Liver (tissue), 9 donors: ENCODE measurements around the gene GARNL3. TPM values are rescaled to one million over a fixed set of nuclear protein-coding genes. Genes with fewer than 3 reads are reported as not detected.
A peak's percentile ranks its signal among the peaks of the same experiment; 100 is the strongest.

Experiments
- DNase-seq: peaks from one replicate; pipeline ENCODE4 v3.0.0-alpha.2; 2017; ENCODE audit warnings: low spot score
- H3K27ac ChIP-seq, 2 donors: one replicate each; pipeline ENCODE4 v1.7.0; 2013; ENCODE audit warnings: inconsistent platforms in 2 of 2, low read length in 2 of 2, control low read depth in 1 of 2, low read depth in 1 of 2, mild to moderate bottlenecking in 1 of 2
- H3K27me3 ChIP-seq, 4 donors: one replicate each; pipeline versions ENCODE4 v1.6.1 to v1.7.0; 2013; ENCODE audit warnings: low read length in 3 of 4, inconsistent platforms in 1 of 4, mild to moderate bottlenecking in 1 of 4, moderate library complexity in 1 of 4; ENCODE audit not compliant: control insufficient read depth in 4 of 4, insufficient read depth in 4 of 4
- H3K36me3 ChIP-seq, 4 donors: one replicate each; pipeline versions ENCODE4 v1.6.1 to v1.7.0; 2013; ENCODE audit warnings: low read length in 3 of 4, mild to moderate bottlenecking in 3 of 4, low read depth in 1 of 4, moderate library complexity in 1 of 4; ENCODE audit not compliant: control insufficient read depth in 4 of 4, insufficient read depth in 3 of 4
- H3K4me1 ChIP-seq, 4 donors: one replicate each; pipeline versions ENCODE4 v1.6.1 to v1.7.0; 2013; ENCODE audit warnings: low read length in 3 of 4, mild to moderate bottlenecking in 3 of 4, moderate library complexity in 1 of 4; ENCODE audit not compliant: control insufficient read depth in 4 of 4, insufficient read depth in 4 of 4
- H3K4me3 ChIP-seq, 3 donors: one replicate each; pipeline versions ENCODE4 v1.6.1 to v1.7.0; 2013; ENCODE audit warnings: low read length in 3 of 3, control low read depth in 1 of 3, low read depth in 1 of 3, mild to moderate bottlenecking in 1 of 3
- H3K9ac ChIP-seq, 2 donors: one replicate each; pipeline ENCODE4 v1.7.0; 2013; ENCODE audit warnings: low read length in 2 of 2, mild to moderate bottlenecking in 2 of 2, moderate library complexity in 2 of 2, control low read depth in 1 of 2, low read depth in 1 of 2
- H3K9me3 ChIP-seq, 4 donors: one replicate each; pipeline versions ENCODE4 v1.6.1 to v1.7.0; 2013; ENCODE audit warnings: low read length in 3 of 4; ENCODE audit not compliant: control insufficient read depth in 4 of 4
- FOXA1 ChIP-seq: IDR thresholded peaks from 2 replicates; pipeline ENCODE4 v1.6.1; 2016; ENCODE audit warnings: antibody characterized with exemption
- FOXA2 ChIP-seq: IDR thresholded peaks from 2 replicates; pipeline ENCODE4 v1.6.1; 2016; ENCODE audit warnings: antibody characterized with exemption
- HNF4A ChIP-seq, 2 donors: conservative IDR thresholded peaks; 2 replicates each; pipeline ENCODE4 v1.6.1; 2016; ENCODE audit warnings: antibody characterized with exemption in 2 of 2, mild to moderate bottlenecking in 2 of 2
- HNF4G ChIP-seq: IDR thresholded peaks from 2 replicates; pipeline ENCODE4 v1.6.1; 2016; ENCODE audit warnings: antibody characterized with exemption
- NR2F2 ChIP-seq: IDR thresholded peaks from 2 replicates; pipeline ENCODE4 v1.6.1; 2016; ENCODE audit warnings: antibody characterized with exemption
- RAD21 ChIP-seq, 2 donors: IDR thresholded peaks; 2 replicates each; pipeline ENCODE4 v1.6.1; 2016; ENCODE audit warnings: antibody characterized with exemption in 2 of 2, mild to moderate bottlenecking in 2 of 2
- SP1 ChIP-seq: IDR thresholded peaks from 2 replicates; pipeline ENCODE4 v1.6.1; 2018; ENCODE audit warnings: antibody characterized with exemption, mild to moderate bottlenecking
- WGBS: extraction: QIAGEN DNeasy Blood & Tissue Kit; methylation state at CpG from one replicate; pipeline ENCODE4 v1.1.7; 2013; 5-methylcytosine and 5-hydroxymethylcytosine counted together
- polyA plus RNA-seq, 2 donors: library from polyadenylated mRNA; stranded (reverse) in 1 of 2; unstranded in 1 of 2; fragments of 200-250 nt in 1 of 2; fragments of >200 nt in 1 of 2; fragmentation: Nextera tagmentation in 1 of 2; extraction: Ambion mirVana in 1 of 2; gene quantifications; one replicate each; pipeline versions ENCODE4 v1.2.1 to v1.2.3, GENCODE V29; 2013 to 2015
- total RNA-seq, 2 donors: library from RNA; depleted of rRNA; stranded (reverse); fragments of >200 nt; gene quantifications; one replicate each; pipeline ENCODE4 v1.2.3, GENCODE V29; 2014
- TF ChIP-seq, protein P1 (sequence below): IDR thresholded peaks from 2 replicates; pipeline ENCODE4 v1.6.1; 2016; ENCODE audit warnings: antibody characterized with exemption
- TF ChIP-seq, protein P2 (sequence below): fragments of 150-350 bp; IDR thresholded peaks from 2 replicates; pipeline ENCODE4 v1.5.1; 2017; ENCODE audit warnings: improper control_type of control experiment, low read depth, low read length; ENCODE audit not compliant: missing input control
- TF ChIP-seq, protein P3 (sequence below): IDR thresholded peaks from 2 replicates; pipeline ENCODE4 v1.6.1; 2016; ENCODE audit warnings: antibody characterized with exemption
- donor health status: healthy.
- donor health status: healthy.
- donor health status: healthy.
- donor health status: healthy.
- donor health status: healthy.

GARNL3 gene
- total and polyA plus RNA-seq, 4 donors, result 0.89 to 6.7 (median 3.5) TPM

DNA sequence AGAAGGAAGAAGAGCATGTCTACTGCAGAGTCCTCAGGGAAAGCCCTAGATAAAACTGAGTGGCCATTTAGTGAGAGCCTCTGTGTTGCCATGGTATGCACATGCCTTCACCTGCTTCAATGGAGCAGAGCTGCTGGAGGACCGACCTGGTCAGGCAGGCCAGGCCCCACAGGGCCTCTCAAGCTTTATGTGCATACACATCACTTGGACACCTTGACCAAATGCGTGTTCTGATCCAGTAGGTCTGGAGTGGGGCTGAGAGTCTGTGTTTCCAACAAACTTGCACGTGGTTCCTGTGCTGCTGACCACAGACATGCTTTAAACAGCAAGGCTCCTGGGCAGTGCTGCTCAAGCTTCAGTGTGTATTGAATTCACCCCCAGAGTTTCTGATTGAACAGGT is 81.0 kb downstream of the GARNL3 start:
- DNase-seq, result no peak
- Histone ChIP-seq H3K4me3 (no peak overlapping the region), H3K9me3 (no peaks in the 10 kb centered on the region), H3K4me1 (no peaks in the 10 kb centered on the region), H3K27me3 (no peaks in the 10 kb centered on the region), H3K9ac (no peak overlapping the region), H3K36me3 (peaks cover 0 to 9% (median 1%) of the 10 kb centered on the region in 4 donors), H3K27ac (no peak overlapping the region)
- 88% methylated on average over 3 of the region's 3 CpGs for WGBS
- TF ChIP-seq FOXA1, result no peak

DNA sequence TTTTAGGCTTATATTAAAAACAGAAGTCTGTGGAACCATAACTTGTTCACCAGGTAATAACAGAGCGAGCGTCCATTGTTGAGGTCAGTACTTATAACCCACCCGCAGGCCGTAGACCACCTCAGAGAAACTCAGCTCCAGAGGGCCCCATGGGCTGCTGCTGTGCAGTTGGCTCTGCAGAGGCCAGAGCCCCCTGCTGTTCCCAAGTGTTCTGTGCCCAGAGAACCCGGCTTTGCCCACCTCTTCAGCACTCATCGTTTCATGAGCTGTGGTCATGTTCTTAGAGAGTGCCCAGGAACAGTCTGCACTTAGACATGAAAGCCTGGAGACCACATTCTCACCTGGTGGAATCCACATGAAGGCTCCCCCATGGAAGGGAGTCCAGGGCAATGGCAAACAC is 82.0 kb downstream of the GARNL3 start:
- Histone ChIP-seq H3K4me3 (no peak overlapping the region), H3K9me3 (no peaks in the 10 kb centered on the region), H3K9ac (no peak overlapping the region), H3K27me3 (no peaks in the 10 kb centered on the region), H3K27ac (no peak overlapping the region), H3K36me3 (peaks cover 0 to 9% (median 1%) of the 10 kb centered on the region in 4 donors), H3K4me1 (no peaks in the 10 kb centered on the region)
- DNase-seq, result no peak
- TF ChIP-seq, protein P1, sequence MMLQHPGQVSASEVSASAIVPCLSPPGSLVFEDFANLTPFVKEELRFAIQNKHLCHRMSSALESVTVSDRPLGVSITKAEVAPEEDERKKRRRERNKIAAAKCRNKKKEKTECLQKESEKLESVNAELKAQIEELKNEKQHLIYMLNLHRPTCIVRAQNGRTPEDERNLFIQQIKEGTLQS, result no peak
- TF ChIP-seq, protein P2, sequence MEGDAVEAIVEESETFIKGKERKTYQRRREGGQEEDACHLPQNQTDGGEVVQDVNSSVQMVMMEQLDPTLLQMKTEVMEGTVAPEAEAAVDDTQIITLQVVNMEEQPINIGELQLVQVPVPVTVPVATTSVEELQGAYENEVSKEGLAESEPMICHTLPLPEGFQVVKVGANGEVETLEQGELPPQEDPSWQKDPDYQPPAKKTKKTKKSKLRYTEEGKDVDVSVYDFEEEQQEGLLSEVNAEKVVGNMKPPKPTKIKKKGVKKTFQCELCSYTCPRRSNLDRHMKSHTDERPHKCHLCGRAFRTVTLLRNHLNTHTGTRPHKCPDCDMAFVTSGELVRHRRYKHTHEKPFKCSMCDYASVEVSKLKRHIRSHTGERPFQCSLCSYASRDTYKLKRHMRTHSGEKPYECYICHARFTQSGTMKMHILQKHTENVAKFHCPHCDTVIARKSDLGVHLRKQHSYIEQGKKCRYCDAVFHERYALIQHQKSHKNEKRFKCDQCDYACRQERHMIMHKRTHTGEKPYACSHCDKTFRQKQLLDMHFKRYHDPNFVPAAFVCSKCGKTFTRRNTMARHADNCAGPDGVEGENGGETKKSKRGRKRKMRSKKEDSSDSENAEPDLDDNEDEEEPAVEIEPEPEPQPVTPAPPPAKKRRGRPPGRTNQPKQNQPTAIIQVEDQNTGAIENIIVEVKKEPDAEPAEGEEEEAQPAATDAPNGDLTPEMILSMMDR, result no peak
- peak in 1 of 2 donors; percentile 41 for TF ChIP-seq RAD21 (IDR thresholded peaks at IDR 0.05)
- no peak for TF ChIP-seq NR2F2
- no peak for TF ChIP-seq HNF4G
- no peak for TF ChIP-seq HNF4A (conservative IDR thresholded peaks at IDR 0.05)
- 94% methylated on average over 6 of the region's 6 CpGs for WGBS

DNA sequence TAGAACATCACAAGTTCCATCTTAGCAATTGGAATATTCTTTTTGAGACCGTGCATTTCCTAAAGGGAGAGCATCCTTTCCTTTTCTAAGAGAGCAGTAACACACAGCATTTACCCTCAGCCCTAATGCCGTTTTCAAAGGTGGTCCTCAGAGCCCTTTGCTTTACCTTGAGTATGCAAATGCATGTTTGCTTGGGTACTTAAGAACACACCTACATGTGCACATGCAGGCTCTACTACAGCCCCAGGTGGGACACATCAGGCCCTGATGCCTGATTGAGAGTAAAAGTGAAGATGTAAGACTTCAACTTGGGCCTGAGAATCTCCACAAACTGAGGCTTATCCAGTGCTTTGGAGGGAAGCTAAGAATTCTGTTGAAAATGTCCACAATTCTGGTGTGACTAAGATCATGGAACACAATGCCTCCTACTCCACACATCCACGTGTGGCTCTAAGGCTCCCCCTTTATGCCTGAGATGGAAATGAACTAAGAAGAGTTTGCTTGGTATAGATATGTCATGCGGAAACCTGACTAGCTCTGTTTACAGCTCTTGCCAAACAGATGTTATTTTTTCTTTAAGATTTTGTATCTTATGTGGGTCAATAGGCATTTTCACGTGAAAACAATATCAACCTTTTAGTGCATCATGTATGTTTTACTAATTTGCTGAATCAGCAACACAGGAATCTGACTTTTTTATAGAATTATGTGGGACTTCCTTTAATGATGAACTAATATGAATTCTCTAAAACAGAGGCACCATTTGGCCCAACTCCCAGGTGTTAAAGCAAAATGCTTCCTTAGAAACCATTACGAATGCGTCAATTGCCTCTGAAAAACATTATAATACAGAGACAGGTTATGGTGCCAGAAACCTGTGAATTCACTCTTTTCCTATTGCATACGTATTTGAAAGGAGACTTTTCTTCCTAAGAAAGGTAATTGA is 83.5 kb downstream of the GARNL3 start:
- no peak for DNase-seq
- 92% methylated on average over 8 of the region's 8 CpGs for WGBS

More for the DNA sequence above, 83.5 kb downstream of the GARNL3 start:
- no peak overlapping the region for H3K4me3 ChIP-seq
- H3K36me3 ChIP-seq, result peaks cover 0 to 6% (median 1%) of the 10 kb centered on the region in 4 donors
- H3K9me3 ChIP-seq, result no peaks in the 10 kb centered on the region
- H3K27me3 ChIP-seq, result no peaks in the 10 kb centered on the region
- TF ChIP-seq FOXA2, result no peak
- peak in 1 of 2 donors; percentile 93 for TF ChIP-seq RAD21 (IDR thresholded peaks at IDR 0.05)
- TF ChIP-seq SP1, result no peak
- TF ChIP-seq, protein P2, result peak; percentile 36
- TF ChIP-seq, protein P3, sequence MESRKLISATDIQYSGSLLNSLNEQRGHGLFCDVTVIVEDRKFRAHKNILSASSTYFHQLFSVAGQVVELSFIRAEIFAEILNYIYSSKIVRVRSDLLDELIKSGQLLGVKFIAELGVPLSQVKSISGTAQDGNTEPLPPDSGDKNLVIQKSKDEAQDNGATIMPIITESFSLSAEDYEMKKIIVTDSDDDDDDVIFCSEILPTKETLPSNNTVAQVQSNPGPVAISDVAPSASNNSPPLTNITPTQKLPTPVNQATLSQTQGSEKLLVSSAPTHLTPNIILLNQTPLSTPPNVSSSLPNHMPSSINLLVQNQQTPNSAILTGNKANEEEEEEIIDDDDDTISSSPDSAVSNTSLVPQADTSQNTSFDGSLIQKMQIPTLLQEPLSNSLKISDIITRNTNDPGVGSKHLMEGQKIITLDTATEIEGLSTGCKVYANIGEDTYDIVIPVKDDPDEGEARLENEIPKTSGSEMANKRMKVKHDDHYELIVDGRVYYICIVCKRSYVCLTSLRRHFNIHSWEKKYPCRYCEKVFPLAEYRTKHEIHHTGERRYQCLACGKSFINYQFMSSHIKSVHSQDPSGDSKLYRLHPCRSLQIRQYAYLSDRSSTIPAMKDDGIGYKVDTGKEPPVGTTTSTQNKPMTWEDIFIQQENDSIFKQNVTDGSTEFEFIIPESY, result no peak
- H3K9ac ChIP-seq, result no peak overlapping the region
- H3K4me1 ChIP-seq, result no peaks in the 10 kb centered on the region
- no peak overlapping the region for H3K27ac ChIP-seq
